ENCODE results near the gene LRRC28. TPM values are rescaled to one million over a fixed set of nuclear protein-coding genes. Genes with fewer than 3 reads are reported as not detected.

LRRC28 gene
- polyA plus RNA-seq, 1 of the 3 experiments (the other 2 are of a cell fraction): 15.2 TPM

DNA sequence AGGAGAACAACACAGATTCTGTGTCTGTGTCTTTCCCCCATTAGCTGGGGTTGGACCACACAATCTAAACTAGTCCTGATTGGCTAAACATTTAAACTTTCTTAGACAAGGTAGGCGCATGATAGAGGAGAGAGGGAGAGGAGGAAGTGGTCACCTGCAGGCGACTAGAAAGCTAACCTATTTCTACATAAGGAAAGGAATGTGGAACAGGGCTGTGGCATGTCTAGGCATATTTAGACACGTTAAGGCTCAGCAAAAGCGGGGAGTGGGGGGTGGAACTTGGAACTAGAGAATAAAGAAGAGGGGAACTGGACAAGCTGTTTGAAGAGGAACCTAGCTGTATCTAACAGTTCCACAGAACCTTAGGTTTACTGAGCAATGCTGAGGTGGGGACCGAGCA is 12.8 kb downstream of the LRRC28 start:
- H3K27ac ChIP-seq (ENCODE audit: low read depth in 2 of 2, low read length in 1 of 2): no peak overlapping the region
- no peak overlapping the region for H3K4me3 ChIP-seq (ENCODE audit: low read depth in 2 of 2, low read length in 1 of 2)
- DNase-seq: no peak
- no peak overlapping the region for H2AFZ ChIP-seq (ENCODE audit: low read depth)
- no peak overlapping the region for H3K4me2 ChIP-seq
- WGBS (ENCODE audit: low lambda C conversion rate): 96% methylated on average over 5 of the region's 5 CpGs
- H3K27me3 ChIP-seq (ENCODE audit: insufficient read depth): no peaks in the 10 kb centered on the region
- H3K79me2 ChIP-seq (ENCODE audit: insufficient read depth): no peaks in the 10 kb centered on the region
- no peaks in the 10 kb centered on the region for H3K9me2 ChIP-seq
- no peaks in the 10 kb centered on the region for H4K20me1 ChIP-seq (ENCODE audit: insufficient read depth)
- no peaks in the 10 kb centered on the region for H3K4me1 ChIP-seq (ENCODE audit: control insufficient read depth in 1 of 2, insufficient read depth in 2 of 2, low read depth in 1 of 2, low read length in 1 of 2)
- H3F3A ChIP-seq (replicated peaks; ENCODE audit: insufficient read depth): no peaks in the 10 kb centered on the region
- ChIA-PET POLR2A (no interaction called here), CTCF (interaction anchor here (0.6 to 3.5 kb wide), 5 partner anchors 9 to 452 kb away, joined by 3 to 29 read pairs (median 3); no protein-coding TSS in a partner anchor)
- H3K9me3 ChIP-seq: no peaks in the 10 kb centered on the region
- no peak overlapping the region for H3K9ac ChIP-seq
- no peaks in the 10 kb centered on the region for H3K36me3 ChIP-seq (replicated peaks in 1 of 2; ENCODE audit: control insufficient read depth in 1 of 2, insufficient read depth in 2 of 2, low read length in 1 of 2)
- TF ChIP-seq IRF3 (IDR thresholded peaks at IDR 0.05; ENCODE audit: low read depth, low read length) (no peak), MEF2A (IDR thresholded peaks at IDR 0.05; ENCODE audit: borderline replicate concordance, low read depth) (no peak), EZH2phosphoT487 (IDR thresholded peaks at IDR 0.05; ENCODE audit: borderline replicate concordance, low read depth) (no peak), CHD2 (IDR thresholded peaks at IDR 0.05; ENCODE audit: low read length, partially characterized antibody) (no peak), NFIC (IDR thresholded peaks at IDR 0.05; ENCODE audit: borderline replicate concordance) (no peak), RFX5 (IDR thresholded peaks at IDR 0.05; ENCODE audit: low read length) (no peak), POLR2AphosphoS5 (IDR thresholded peaks at IDR 0.05; ENCODE audit: low read depth, low read length) (no peak), TAF1 (IDR thresholded peaks at IDR 0.05; ENCODE audit: borderline replicate concordance, low read depth, low read length) (no peak), ELF1 (IDR thresholded peaks at IDR 0.05) (no peak), TCF12 (IDR thresholded peaks at IDR 0.05) (no peak), SMC3 (IDR thresholded peaks at IDR 0.05; ENCODE audit: low read depth, low read length) (no peak), GATA2 (CRISPR knock-in tag; IDR thresholded peaks at IDR 0.05) (no peak), FOSL2 (IDR thresholded peaks at IDR 0.05; ENCODE audit: borderline replicate concordance, low read depth) (no peak)
- TF ChIP-seq, protein P1, sequence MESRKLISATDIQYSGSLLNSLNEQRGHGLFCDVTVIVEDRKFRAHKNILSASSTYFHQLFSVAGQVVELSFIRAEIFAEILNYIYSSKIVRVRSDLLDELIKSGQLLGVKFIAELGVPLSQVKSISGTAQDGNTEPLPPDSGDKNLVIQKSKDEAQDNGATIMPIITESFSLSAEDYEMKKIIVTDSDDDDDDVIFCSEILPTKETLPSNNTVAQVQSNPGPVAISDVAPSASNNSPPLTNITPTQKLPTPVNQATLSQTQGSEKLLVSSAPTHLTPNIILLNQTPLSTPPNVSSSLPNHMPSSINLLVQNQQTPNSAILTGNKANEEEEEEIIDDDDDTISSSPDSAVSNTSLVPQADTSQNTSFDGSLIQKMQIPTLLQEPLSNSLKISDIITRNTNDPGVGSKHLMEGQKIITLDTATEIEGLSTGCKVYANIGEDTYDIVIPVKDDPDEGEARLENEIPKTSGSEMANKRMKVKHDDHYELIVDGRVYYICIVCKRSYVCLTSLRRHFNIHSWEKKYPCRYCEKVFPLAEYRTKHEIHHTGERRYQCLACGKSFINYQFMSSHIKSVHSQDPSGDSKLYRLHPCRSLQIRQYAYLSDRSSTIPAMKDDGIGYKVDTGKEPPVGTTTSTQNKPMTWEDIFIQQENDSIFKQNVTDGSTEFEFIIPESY (IDR thresholded peaks at IDR 0.05; ENCODE audit: borderline replicate concordance, low read depth): no peak
- TF ChIP-seq, protein P2, sequence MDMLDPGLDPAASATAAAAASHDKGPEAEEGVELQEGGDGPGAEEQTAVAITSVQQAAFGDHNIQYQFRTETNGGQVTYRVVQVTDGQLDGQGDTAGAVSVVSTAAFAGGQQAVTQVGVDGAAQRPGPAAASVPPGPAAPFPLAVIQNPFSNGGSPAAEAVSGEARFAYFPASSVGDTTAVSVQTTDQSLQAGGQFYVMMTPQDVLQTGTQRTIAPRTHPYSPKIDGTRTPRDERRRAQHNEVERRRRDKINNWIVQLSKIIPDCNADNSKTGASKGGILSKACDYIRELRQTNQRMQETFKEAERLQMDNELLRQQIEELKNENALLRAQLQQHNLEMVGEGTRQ (IDR thresholded peaks at IDR 0.05; ENCODE audit: borderline replicate concordance, low read depth, low read length): no peak
